Endothelial cell (in vitro differentiated cells): ENCODE measurements around the gene EFTUD2. TPM values are rescaled to one million over a fixed set of nuclear protein-coding genes. Genes with fewer than 3 reads are reported as not detected.
A peak's percentile ranks its signal among the peaks of the same experiment; 100 is the strongest.

Experiments used
- DNase-seq: peaks from one replicate; pipeline ENCODE4 v3.0.0; 2021; ENCODE audit warnings: low spot score
- H3K27ac Mint-ChIP-seq: one replicate; pipeline ENCODE4 v1.8.0; 2021; ENCODE audit warnings: mixed read lengths, inconsistent platforms; ENCODE audit not compliant: unreplicated experiment
- H3K27me3 Mint-ChIP-seq: one replicate; pipeline ENCODE4 v1.8.0; 2021; ENCODE audit warnings: mild to moderate bottlenecking, moderate library complexity, mixed read lengths, inconsistent platforms; ENCODE audit not compliant: unreplicated experiment
- H3K36me3 Mint-ChIP-seq: one replicate; pipeline ENCODE4 v1.8.0; 2021; ENCODE audit warnings: mild to moderate bottlenecking, low read depth, mixed read lengths, inconsistent platforms; ENCODE audit not compliant: unreplicated experiment
- H3K4me1 Mint-ChIP-seq: one replicate; pipeline ENCODE4 v1.8.0; 2021; ENCODE audit warnings: mild to moderate bottlenecking, mixed read lengths, inconsistent platforms; ENCODE audit not compliant: unreplicated experiment
- H3K4me3 Mint-ChIP-seq: one replicate; pipeline ENCODE4 v1.8.0; 2021; ENCODE audit warnings: mild to moderate bottlenecking, mixed read lengths, inconsistent platforms; ENCODE audit not compliant: unreplicated experiment
- H3K9me3 Mint-ChIP-seq: one replicate; pipeline ENCODE4 v1.8.0; 2021; ENCODE audit warnings: mixed read lengths, inconsistent platforms; ENCODE audit not compliant: unreplicated experiment
- microRNA-seq: library from miRNA; unstranded; fragments of <30 nt; microRNA quantifications from one replicate; pipeline ENCODE4, GENCODE V29; 2020; ENCODE audit not compliant: unreplicated experiment
- total RNA-seq: library from RNA; stranded (reverse); fragmentation: NEBNext Ultra II Directional; extraction: Animal tissue kit (Norgen Biotek cat#: 25700); gene quantifications from one replicate; pipeline ENCODE4 v1.2.1, GENCODE V29; 2021; ENCODE audit not compliant: unreplicated experiment
- TF ChIP-seq, protein P1 (sequence below): fragments of 200-600 bp; sonication (generic); IDR thresholded peaks from one replicate; pipeline ENCODE4 v1.5.0; 2021; ENCODE audit warnings: antibody characterized with exemption; ENCODE audit not compliant: unreplicated experiment

The EFTUD2 gene
- total RNA-seq, 1 donor from 2014 or later, result 154 TPM

DNA sequence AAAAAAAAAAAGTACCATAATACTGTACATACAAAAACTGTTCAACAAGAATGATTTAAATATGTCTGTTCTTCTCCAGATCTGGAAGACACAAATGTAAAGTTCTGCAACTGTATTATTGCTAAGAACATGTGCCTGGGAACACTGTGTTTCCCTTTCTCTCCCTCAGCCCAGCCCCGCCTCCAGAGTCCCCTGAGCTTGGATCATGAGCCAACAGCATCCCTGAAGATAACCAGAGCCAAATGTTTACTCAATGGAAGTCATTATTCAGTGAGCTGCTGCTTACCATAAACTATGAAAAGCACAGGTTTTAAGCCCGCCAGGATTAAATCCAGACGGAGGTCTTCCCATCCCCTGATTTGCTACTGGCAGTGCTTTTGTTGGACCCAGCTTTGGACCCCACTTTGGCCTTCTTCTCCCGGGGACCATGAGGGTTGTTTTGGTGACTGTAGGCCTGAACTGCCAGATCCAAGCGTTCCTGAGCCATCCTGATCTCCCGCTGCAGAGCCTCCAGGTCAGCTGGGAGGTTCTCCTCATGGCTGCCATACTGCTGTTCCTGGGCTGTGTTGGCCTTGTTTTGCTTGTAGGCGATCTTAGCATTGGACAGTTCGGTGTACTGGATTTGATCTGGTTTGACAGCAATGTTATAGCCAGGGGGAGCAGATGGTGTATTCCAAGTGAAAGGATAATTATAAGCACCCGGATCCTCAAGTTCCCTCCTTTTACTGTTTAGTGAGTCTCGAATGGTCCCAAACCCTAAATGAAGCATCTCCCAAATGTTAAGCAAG lies 94.7 kb downstream of the EFTUD2 start:
- no peaks in the 10 kb centered on the region for H3K9me3 Mint-ChIP-seq
- H3K4me3 Mint-ChIP-seq, result no peak overlapping the region
- peaks cover 18% of the 10 kb centered on the region for H3K36me3 Mint-ChIP-seq
- TF ChIP-seq, protein P1, sequence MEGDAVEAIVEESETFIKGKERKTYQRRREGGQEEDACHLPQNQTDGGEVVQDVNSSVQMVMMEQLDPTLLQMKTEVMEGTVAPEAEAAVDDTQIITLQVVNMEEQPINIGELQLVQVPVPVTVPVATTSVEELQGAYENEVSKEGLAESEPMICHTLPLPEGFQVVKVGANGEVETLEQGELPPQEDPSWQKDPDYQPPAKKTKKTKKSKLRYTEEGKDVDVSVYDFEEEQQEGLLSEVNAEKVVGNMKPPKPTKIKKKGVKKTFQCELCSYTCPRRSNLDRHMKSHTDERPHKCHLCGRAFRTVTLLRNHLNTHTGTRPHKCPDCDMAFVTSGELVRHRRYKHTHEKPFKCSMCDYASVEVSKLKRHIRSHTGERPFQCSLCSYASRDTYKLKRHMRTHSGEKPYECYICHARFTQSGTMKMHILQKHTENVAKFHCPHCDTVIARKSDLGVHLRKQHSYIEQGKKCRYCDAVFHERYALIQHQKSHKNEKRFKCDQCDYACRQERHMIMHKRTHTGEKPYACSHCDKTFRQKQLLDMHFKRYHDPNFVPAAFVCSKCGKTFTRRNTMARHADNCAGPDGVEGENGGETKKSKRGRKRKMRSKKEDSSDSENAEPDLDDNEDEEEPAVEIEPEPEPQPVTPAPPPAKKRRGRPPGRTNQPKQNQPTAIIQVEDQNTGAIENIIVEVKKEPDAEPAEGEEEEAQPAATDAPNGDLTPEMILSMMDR, result no peak
- no peaks in the 10 kb centered on the region for H3K4me1 Mint-ChIP-seq
- H3K27me3 Mint-ChIP-seq, result no peaks in the 10 kb centered on the region
- no peak overlapping the region for H3K27ac Mint-ChIP-seq
- no peak for DNase-seq

DNA sequence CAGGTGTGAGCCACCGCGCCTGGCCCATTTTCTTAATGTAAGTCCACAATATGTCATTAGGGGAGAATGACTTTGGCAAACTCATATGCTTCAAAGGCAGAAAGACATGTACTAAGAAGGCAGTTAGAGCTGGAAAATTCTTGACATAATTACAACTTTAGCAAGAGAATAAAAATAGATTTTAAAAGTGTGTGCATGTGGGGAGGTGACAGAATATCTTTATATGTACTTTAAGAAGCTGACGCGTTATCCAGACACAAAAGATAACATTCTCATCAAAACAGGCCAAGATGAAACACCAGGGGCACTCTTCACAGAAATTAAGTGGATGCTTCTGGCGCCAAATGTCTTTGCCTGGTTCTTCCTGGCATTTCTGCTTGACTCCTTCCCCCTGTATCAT lies 97.4 kb downstream of the EFTUD2 start:
- no peak for DNase-seq
- H3K27ac Mint-ChIP-seq, result no peak overlapping the region
- TF ChIP-seq, protein P1, result no peak
- H3K27me3 Mint-ChIP-seq, result no peaks in the 10 kb centered on the region
- H3K4me1 Mint-ChIP-seq, result no peaks in the 10 kb centered on the region
- no peak overlapping the region for H3K4me3 Mint-ChIP-seq
- no peaks in the 10 kb centered on the region for H3K9me3 Mint-ChIP-seq
- peaks cover 14% of the 10 kb centered on the region for H3K36me3 Mint-ChIP-seq

Small RNA genes lying within 50 kb of the gene (microRNA-seq; reads per million reads assigned to microRNA genes)
- gene MIR6783, result 3.0 reads per million, percentile 38 among the genes with 10 or more reads in this experiment

Other genes with a start within 250 kb of the EFTUD2 start
- gene MEIOC, start 243.0 kb downstream of the EFTUD2 start, total RNA-seq, result not detected
- gene CCDC43, start 209.7 kb downstream of the EFTUD2 start, total RNA-seq, result 26.1 TPM
- 16.4 TPM for gene DBF4B, start 190.8 kb downstream of the EFTUD2 start, total RNA-seq
- 0.62 TPM for gene ADAM11, start 140.5 kb downstream of the EFTUD2 start, total RNA-seq
- gene GJC1, start 69.2 kb downstream of the EFTUD2 start, total RNA-seq, result 36.5 TPM
- gene HIGD1B, start 51.6 kb downstream of the EFTUD2 start, total RNA-seq, result not detected
- not detected for gene GFAP, start 16.1 kb upstream of the EFTUD2 start, total RNA-seq
- gene KIF18B, start 48.3 kb upstream of the EFTUD2 start, total RNA-seq, result 7.1 TPM
- gene C1QL1, start 68.9 kb upstream of the EFTUD2 start, total RNA-seq, result not detected
- 29.2 TPM for gene DCAKD, start 152.2 kb upstream of the EFTUD2 start, total RNA-seq
- gene NMT1, start 161.9 kb upstream of the EFTUD2 start, total RNA-seq, result 85.8 TPM
- gene PLCD3, start 233.1 kb upstream of the EFTUD2 start, total RNA-seq, result 9.7 TPM
- 9.4 TPM for gene ACBD4, start 236.2 kb upstream of the EFTUD2 start, total RNA-seq
- gene HEXIM1, start 249.0 kb upstream of the EFTUD2 start, total RNA-seq, result 22.6 TPM